Measurements from ENCODE around the gene PAQR4.
A peak's percentile ranks its signal among the peaks of the same experiment; 100 is the strongest.

- TF ChIP-seq CTCF (IDR thresholded peaks at IDR 0.05): no peak
- peak; percentile 95 to 97 (median 95) for TF ChIP-seq POLR2A (IDR thresholded peaks at IDR 0.05)
These were observed 11.4 kb downstream of the PAQR4 start, which contains the start of gene PKMYT1 for GRCh38 chr16:2980227-2981176.

Data from body of pancreas (tissue), 4 donors.